Retina (tissue), 1 donor: ENCODE measurements around the gene BEND7.
"Not testable (repeated sequence)": the region's sequence is repeated elsewhere in the genome, so short reads cannot be mapped to it uniquely, and the experiment has no call there.

ENCODE experiments used
- DNase-seq: peaks from one replicate; pipeline ENCODE4 v3.0.0-alpha.2; 2016

BEND7 gene

DNA sequence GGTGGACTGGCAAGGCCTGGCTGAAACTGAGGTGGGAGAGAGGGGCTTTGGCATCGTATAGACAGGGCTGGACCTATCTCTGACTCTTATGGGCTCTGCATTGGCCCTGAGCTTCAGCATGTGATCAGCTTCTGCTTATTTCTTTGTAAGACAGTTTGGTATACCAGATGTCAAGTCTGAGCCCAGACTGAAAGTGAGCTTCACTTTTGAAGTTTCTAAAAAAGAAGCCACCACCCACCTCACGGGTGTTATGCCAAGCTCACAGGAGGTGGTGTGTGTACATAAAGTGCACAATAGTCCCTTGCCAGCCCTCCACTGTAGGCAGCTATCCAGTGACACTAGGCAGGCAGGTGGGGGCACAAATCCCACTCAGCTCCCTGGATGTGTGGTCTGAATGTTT, 112.1 kb downstream of the BEND7 start:
- DNase-seq: no peak

DNA sequence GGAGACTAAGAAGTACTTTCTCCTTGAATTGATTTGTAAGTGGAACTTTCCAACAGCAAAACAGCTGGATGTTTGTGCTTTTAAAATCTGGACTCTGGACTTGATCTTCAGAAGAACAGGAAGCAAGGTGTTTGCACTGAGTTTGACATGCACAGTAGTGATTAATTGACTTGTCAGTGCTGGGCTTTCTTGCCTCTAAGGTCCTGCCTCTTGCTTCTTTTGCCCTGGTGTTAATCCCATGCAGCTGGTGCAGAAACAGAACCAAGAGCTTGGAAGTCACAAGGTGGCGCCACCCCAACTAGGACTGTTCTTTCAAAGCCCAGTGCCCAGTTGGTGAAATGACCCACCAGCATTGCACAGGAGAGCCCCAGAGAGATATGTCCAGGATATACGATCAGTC, 114.0 kb downstream of the BEND7 start:
- no peak for DNase-seq

GRCh38 chr10:13414137-13414536, 114.7 kb downstream of the BEND7 start:
- DNase-seq: no peak

DNA sequence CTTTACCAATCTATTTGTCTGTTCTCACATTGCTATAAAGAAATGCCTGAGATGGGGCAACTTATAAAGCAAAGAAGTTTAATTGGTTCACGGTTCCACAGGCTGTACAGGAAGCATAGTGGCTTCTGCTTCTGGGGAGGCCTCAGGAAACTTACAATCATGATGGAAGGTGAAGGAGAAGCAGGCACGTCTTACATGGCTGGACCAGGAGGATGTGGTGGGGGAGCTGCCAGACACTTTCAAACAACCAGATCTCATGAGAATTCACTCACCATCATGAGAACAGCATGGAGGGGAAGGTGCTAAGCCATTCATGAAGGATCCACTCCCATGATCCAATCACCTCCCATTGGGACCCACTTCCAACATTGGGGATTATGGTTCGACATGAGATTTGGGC, 115.9 kb downstream of the BEND7 start:
- no peak for DNase-seq

GRCh38 chr10:13404791-13405190, 124.0 kb downstream of the BEND7 start:
- DNase-seq: no peak

DNA sequence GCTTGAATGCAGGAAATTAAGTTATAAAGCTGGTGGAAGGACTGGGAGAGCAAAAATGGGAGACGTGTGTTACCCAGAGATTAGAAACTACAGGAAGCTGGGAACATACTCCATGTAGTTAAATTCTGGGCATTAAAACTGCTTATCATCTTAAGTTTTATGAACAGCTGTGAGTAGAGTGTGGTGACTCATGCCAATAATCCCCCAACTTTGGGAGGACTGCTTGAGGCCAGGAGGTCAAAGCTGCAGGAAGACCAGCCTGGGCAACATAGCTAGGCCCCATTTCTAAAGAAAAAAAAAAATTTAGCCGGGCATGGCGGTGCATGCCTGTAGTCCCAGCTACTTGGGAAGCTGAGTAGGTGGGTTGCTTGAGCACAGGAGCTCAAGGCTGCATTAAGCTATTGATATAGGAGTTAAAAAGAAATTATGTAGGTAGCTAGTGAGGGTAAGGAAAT, 124.5 kb downstream of the BEND7 start:
- DNase-seq: no peak

- not testable (repeated sequence) for DNase-seq
Measured at GRCh38 chr10:13403426-13403825, 125.4 kb downstream of the BEND7 start.

DNA sequence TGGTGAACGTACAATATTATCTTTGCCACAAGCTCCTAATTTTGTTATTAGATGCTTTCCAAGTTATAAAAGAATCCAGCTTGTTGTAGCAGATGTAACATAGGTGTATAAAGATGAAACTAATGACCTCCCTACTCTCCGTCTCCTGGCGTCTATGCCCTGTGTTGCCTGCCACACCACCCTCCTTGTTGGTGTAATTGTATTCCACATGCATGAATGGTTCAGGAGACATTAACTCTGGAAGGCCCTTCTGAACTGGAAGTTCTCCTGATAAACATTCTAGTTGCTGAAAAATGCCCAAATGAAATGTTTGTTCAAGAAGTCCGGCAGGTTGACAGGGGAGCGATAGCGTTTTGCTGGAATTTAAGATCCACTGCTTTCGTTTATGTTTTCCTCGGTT, 126.8 kb downstream of the BEND7 start:
- DNase-seq: no peak

- DNase-seq: no peak
Measured at GRCh38 chr10:13401142-13401541, 127.7 kb downstream of the BEND7 start.

- DNase-seq: no peak
Measured at GRCh38 chr10:13400196-13400965, 128.4 kb downstream of the BEND7 start.

- no peak for DNase-seq
Measured at GRCh38 chr10:13399752-13400151, 129.1 kb downstream of the BEND7 start.

DNA sequence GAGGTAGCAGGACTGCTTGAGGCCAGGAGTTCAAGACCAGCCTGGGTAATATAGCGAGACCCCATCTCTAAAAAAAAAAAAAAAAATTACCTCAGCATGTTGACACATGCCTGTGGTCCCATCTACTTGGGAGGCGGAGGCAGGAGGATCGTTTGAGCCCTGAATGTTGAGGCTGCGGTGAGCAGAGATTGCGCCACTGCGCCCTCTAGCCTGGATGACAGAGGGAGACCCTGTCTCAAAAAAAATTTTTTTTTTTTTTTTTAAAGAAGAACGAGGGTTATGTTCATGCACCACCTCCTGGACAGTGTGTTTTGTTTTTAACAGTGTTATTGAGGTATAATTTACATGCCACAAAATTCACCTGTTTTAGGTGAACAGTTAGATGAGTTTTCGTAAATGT, 129.6 kb downstream of the BEND7 start:
- DNase-seq: no peak

DNA sequence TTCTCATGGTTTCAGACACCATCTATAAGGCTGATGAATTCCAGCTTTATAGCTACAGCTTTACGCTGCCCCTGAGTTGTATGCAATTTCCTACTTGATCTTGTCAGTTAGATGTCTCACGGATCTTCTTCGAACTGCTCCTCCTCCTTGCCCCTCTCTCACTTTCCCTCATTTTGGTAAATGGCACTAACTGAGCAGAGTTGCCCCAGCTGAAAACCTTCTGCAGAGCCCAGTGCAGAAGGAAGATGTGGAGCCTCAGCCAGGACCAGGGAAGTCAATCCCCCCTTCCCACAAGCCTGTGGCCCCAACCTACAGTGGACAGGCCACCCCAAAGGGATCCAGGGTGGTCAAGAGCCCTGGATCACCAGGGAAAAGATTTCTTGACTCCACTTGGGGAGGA, 131.8 kb downstream of the BEND7 start:
- no peak for DNase-seq

DNA sequence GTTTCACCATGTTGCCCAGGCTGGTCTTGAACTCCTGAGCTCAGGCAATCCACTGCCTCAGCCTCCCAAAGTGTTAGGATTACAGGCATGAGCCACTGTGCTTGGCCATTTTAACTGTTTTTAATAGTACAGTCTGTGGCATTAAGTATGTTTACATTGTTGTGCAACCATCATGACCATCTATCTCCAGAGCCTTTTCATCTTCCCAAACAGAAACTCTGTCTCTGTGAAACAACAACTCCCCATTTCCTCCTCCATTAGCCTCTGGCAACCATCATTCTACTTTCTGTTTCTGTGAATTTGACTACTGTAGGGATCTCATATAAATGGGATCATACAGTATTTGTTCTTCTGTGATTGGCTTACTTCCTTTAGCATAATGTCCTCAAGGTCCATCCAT, 132.4 kb downstream of the BEND7 start:
- DNase-seq: no peak

DNA sequence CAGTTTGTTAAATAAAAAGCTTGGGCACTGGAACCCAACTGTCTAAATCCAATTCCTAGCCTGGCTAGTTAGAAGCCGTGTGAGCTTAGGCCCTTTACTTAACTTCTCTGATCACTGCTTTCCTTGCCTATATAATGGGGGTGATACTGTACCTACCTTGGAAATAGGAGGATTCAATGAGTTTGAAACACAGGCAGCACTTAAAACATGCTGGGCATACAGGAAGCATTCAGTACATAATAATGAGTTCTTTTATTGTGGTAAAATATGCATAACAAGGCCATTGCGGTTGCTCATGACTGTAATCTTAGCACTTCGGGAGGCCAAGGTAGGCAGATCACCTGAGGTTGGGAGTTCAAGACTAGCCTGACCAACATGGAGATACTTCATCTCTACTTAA, 133.3 kb downstream of the BEND7 start:
- DNase-seq: no peak

GRCh38 chr10:13393640-13394039, 135.2 kb downstream of the BEND7 start:
- no peak for DNase-seq

DNA sequence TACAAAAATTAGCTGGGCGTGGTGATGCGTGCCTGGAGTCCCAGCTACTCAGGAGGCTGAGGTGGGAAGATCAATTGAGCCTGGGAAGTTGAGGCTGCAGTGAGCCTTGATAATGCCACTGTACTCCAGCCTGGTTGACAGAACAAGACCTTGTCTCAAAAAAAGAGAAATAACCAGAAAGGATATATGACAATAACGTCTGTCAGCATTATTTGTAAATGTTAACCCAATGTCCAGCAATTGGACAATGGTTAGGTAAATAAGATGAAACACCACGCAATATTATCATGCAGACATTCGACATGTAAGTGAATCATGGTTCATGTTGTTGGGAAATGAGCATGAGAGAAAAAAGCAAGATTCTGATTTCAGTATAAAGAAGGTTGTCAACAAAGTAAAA, 136.1 kb downstream of the BEND7 start:
- no peak for DNase-seq
